ENCODE data around the gene MET. TPM values are rescaled to one million over a fixed set of nuclear protein-coding genes. Genes with fewer than 3 reads are reported as not detected.

Gene MET
- total RNA-seq, 1 experiment from 2014 or later, result 200 TPM

DNA sequence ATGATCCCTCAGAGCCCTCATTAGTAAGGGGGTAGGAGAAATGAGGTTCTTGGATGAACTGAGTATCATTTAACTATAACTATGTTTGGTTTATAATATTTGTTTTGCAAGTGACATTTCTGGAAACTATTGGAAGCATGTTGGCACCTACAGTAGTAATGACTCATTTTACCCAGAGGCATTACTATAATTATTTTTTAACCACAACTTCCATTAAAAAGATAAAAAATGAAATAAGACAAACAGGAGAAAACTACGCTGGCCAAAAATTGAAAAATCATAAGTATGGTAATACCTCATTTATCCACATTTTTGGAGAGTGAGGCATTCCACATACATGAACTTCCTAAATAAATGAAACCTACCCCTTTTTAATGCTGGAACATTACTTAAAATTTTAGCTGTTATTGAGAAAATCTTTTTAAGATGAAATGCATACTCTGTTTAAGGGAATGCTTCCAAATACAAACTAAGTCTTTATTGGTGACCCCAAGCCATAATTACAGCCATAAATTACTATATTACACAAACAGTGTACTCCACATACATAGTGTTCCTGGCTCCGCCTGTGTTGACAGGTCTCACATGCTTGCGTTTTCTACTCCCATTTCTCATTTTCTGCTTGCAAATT, 105.8 kb downstream of the MET start:
- Histone ChIP-seq H3K4me2 (ENCODE audit: low read length) (peak overlapping the region; percentile 70), H3K9ac (ENCODE audit: low read length) (peak overlapping the region; percentile 66), H4K20me1 (ENCODE audit: insufficient read depth) (no peaks in the 10 kb centered on the region), H3K4me3 (replicated peaks in 1 of 2; ENCODE audit: low read depth in 1 of 2, low read length in 2 of 2) (peak overlapping the region in 1 of 2 experiments; percentile 20; a peak in 1 of 4 replicates), H3K27ac (ENCODE audit: low read depth, low read length) (peak overlapping the region; percentile 97), H3K4me1 (ENCODE audit: control insufficient read depth in 1 of 2, insufficient read depth in 2 of 2, low read length in 2 of 2) (peaks cover 89 to 97% of the 10 kb centered on the region in 2 experiments), H2AFZ (ENCODE audit: low read depth, low read length, poor library complexity, severe bottlenecking) (no peak overlapping the region), H3K36me3 (ENCODE audit: control insufficient read depth in 1 of 2, insufficient read depth in 2 of 2, low read length in 2 of 2) (peaks cover 20 to 81% of the 10 kb centered on the region in 2 experiments), H3K79me2 (ENCODE audit: insufficient read depth, low read length) (peaks cover 77% of the 10 kb centered on the region), H3K9me3 (ENCODE audit: control insufficient read depth in 1 of 2, insufficient read depth in 1 of 2, low read depth in 1 of 2, low read length in 2 of 2) (no peaks in the 10 kb centered on the region), H3K27me3 (ENCODE audit: insufficient read depth, low read length) (no peaks in the 10 kb centered on the region), H3K9me2 (ENCODE audit: insufficient read depth) (no peaks in the 10 kb centered on the region)
- RAD21 ChIA-PET (ENCODE audit: low non-redundant PET in 1 of 2, low total read pairs in 2 of 2, uncharacterized antibody in 2 of 2, unreplicated experiment in 2 of 2), result interaction anchor here in 1 of 2 experiments (1.5 kb wide), 1 partner anchor 106 kb away, joined by 4 read pairs; the partner anchor contains the start of gene MET
- CTCF ChIA-PET, result interaction anchor here (1.1 kb wide), 1 partner anchor 106 kb away, joined by 3 read pairs; the partner anchor contains the start of gene MET
- no peak for DNase-seq (ENCODE audit: low read depth, low spot score)
- ATAC-seq, result no peak
- POLR2A ChIA-PET, result no interaction called here
- intact Hi-C loops (cut with micrococcal nuclease), result loop anchor here (1.0 to 10.0 kb wide), 4 partner anchors 24 to 103 kb away; partner anchors contain the start of gene MET
- no TSS peak for BruUV-seq (replicated peaks)
- TF ChIP-seq SRF (IDR thresholded peaks at IDR 0.05; ENCODE audit: low read depth), result peak; percentile 73; the same call in 1 of the 2 replicates
- TF ChIP-seq POLR2AphosphoS5 (IDR thresholded peaks at IDR 0.05; ENCODE audit: low read depth, low read length), result peak; percentile 32; the same call in 1 of the 2 replicates
- no peak for TF ChIP-seq EZH2 (IDR thresholded peaks at IDR 0.05)
- TF ChIP-seq, protein P1, sequence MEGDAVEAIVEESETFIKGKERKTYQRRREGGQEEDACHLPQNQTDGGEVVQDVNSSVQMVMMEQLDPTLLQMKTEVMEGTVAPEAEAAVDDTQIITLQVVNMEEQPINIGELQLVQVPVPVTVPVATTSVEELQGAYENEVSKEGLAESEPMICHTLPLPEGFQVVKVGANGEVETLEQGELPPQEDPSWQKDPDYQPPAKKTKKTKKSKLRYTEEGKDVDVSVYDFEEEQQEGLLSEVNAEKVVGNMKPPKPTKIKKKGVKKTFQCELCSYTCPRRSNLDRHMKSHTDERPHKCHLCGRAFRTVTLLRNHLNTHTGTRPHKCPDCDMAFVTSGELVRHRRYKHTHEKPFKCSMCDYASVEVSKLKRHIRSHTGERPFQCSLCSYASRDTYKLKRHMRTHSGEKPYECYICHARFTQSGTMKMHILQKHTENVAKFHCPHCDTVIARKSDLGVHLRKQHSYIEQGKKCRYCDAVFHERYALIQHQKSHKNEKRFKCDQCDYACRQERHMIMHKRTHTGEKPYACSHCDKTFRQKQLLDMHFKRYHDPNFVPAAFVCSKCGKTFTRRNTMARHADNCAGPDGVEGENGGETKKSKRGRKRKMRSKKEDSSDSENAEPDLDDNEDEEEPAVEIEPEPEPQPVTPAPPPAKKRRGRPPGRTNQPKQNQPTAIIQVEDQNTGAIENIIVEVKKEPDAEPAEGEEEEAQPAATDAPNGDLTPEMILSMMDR (IDR thresholded peaks at IDR 0.05 in 2 of 3, conservative IDR thresholded peaks at IDR 0.05 in 1 of 3; ENCODE audit: borderline replicate concordance in 1 of 3, insufficient read depth in 1 of 3, low read depth in 2 of 3, low read length in 2 of 3), result no peak
- TF ChIP-seq, protein P2, sequence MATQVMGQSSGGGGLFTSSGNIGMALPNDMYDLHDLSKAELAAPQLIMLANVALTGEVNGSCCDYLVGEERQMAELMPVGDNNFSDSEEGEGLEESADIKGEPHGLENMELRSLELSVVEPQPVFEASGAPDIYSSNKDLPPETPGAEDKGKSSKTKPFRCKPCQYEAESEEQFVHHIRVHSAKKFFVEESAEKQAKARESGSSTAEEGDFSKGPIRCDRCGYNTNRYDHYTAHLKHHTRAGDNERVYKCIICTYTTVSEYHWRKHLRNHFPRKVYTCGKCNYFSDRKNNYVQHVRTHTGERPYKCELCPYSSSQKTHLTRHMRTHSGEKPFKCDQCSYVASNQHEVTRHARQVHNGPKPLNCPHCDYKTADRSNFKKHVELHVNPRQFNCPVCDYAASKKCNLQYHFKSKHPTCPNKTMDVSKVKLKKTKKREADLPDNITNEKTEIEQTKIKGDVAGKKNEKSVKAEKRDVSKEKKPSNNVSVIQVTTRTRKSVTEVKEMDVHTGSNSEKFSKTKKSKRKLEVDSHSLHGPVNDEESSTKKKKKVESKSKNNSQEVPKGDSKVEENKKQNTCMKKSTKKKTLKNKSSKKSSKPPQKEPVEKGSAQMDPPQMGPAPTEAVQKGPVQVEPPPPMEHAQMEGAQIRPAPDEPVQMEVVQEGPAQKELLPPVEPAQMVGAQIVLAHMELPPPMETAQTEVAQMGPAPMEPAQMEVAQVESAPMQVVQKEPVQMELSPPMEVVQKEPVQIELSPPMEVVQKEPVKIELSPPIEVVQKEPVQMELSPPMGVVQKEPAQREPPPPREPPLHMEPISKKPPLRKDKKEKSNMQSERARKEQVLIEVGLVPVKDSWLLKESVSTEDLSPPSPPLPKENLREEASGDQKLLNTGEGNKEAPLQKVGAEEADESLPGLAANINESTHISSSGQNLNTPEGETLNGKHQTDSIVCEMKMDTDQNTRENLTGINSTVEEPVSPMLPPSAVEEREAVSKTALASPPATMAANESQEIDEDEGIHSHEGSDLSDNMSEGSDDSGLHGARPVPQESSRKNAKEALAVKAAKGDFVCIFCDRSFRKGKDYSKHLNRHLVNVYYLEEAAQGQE (IDR thresholded peaks at IDR 0.05; ENCODE audit: low read depth), result no peak
- TF ChIP-seq FOSL1 (IDR thresholded peaks at IDR 0.05; ENCODE audit: low read depth), result peak; percentile 96
- TF ChIP-seq ZFX (IDR thresholded peaks at IDR 0.05), result no peak
- no peak for TF ChIP-seq POLR2A (IDR thresholded peaks at IDR 0.05; ENCODE audit: borderline replicate concordance, extremely low read depth, insufficient read depth, insufficient read length)
- no peak for TF ChIP-seq TCF7L2 (IDR thresholded peaks at IDR 0.05; ENCODE audit: borderline replicate concordance, extremely low read depth, insufficient read depth, insufficient read length)
- 0 out of 2 replicates have a peak, but pooled peaks have one; percentile 36 for TF ChIP-seq CBX3 (IDR thresholded peaks at IDR 0.05; ENCODE audit: low read depth)
- TF ChIP-seq, protein P3, sequence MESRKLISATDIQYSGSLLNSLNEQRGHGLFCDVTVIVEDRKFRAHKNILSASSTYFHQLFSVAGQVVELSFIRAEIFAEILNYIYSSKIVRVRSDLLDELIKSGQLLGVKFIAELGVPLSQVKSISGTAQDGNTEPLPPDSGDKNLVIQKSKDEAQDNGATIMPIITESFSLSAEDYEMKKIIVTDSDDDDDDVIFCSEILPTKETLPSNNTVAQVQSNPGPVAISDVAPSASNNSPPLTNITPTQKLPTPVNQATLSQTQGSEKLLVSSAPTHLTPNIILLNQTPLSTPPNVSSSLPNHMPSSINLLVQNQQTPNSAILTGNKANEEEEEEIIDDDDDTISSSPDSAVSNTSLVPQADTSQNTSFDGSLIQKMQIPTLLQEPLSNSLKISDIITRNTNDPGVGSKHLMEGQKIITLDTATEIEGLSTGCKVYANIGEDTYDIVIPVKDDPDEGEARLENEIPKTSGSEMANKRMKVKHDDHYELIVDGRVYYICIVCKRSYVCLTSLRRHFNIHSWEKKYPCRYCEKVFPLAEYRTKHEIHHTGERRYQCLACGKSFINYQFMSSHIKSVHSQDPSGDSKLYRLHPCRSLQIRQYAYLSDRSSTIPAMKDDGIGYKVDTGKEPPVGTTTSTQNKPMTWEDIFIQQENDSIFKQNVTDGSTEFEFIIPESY (IDR thresholded peaks at IDR 0.05; ENCODE audit: extremely low read depth, insufficient replicate concordance, low read length), result no peak
- peak; percentile 73 for TF ChIP-seq CEBPB (IDR thresholded peaks at IDR 0.05; ENCODE audit: low read depth)
- no peak for TF ChIP-seq EZH2phosphoT487 (IDR thresholded peaks at IDR 0.05; ENCODE audit: borderline replicate concordance)
- TF ChIP-seq, protein P4, sequence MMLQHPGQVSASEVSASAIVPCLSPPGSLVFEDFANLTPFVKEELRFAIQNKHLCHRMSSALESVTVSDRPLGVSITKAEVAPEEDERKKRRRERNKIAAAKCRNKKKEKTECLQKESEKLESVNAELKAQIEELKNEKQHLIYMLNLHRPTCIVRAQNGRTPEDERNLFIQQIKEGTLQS (IDR thresholded peaks at IDR 0.05), result peak; percentile 60; the same call in 1 of the 2 replicates
- 0 out of 2 replicates have a peak, but pooled peaks have one; percentile 1 for TF ChIP-seq RAD21 (IDR thresholded peaks at IDR 0.05; ENCODE audit: low read depth)
- peak; percentile 95 for TF ChIP-seq JUND (IDR thresholded peaks at IDR 0.05)
- TF ChIP-seq, protein P5, sequence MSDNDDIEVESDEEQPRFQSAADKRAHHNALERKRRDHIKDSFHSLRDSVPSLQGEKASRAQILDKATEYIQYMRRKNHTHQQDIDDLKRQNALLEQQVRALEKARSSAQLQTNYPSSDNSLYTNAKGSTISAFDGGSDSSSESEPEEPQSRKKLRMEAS (IDR thresholded peaks at IDR 0.05), result no peak; the same call in 1 of the 2 replicates
- peak; percentile 54 for TF ChIP-seq EGR1 (IDR thresholded peaks at IDR 0.05; ENCODE audit: low read depth)
- no peak for TF ChIP-seq ELF1 (IDR thresholded peaks at IDR 0.05; ENCODE audit: borderline replicate concordance, low read depth)

All from HCT116 (cell line).